Sigmoid colon (tissue), 7 donors: ENCODE results near the gene ACCS. TPM values are rescaled to one million over a fixed set of nuclear protein-coding genes. Genes with fewer than 3 reads are reported as not detected.
A peak's percentile ranks its signal among the peaks of the same experiment; 100 is the strongest.

Experiments
- DNase-seq: peaks from one replicate; pipeline ENCODE4 v3.0.0-alpha.2; 2019
- H3K27ac ChIP-seq, 4 donors: fragments of 200-600 bp; sonication (generic); one replicate each; pipeline ENCODE4 v1.5.1; 2016 to 2019; ENCODE audit warnings: mild to moderate bottlenecking in 1 of 4
- H3K27me3 ChIP-seq, 3 donors: fragments of 200-600 bp; sonication (generic); one replicate each; pipeline ENCODE4 v1.5.1; 2019; ENCODE audit warnings: mild to moderate bottlenecking in 1 of 3
- H3K36me3 ChIP-seq, 4 donors: fragments of 200-600 bp; sonication (generic); one replicate each; pipeline ENCODE4 v1.5.1; 2016 to 2019
- H3K4me1 ChIP-seq, 4 donors: fragments of 200-600 bp; sonication (generic); one replicate each; pipeline ENCODE4 v1.5.1; 2017 to 2019
- H3K4me3 ChIP-seq, 4 donors: fragments of 200-600 bp; sonication (generic); one replicate each; pipeline ENCODE4 v1.5.1; 2017 to 2019; ENCODE audit warnings: mild to moderate bottlenecking in 2 of 4, moderate library complexity in 1 of 4
- H3K9me3 ChIP-seq, 4 donors: fragments of 200-600 bp in 3 of 4; sonication (generic) in 3 of 4; one replicate each; pipeline versions ENCODE4 v1.5.1 to v1.6.1; 2013 to 2019
- CTCF ChIP-seq, 4 experiments: fragments of 450-650 bp in 3 of 4; fragments of 200-600 bp in 1 of 4; IDR thresholded peaks; one replicate each; pipeline ENCODE4 v1.5.1; 2016 to 2019; ENCODE audit warnings: antibody characterized with exemption in 4 of 4, mild to moderate bottlenecking in 3 of 4, moderate library complexity in 2 of 4
- EP300 ChIP-seq, 4 donors: sonication (generic); formaldehyde crosslinking; IDR thresholded peaks; one replicate each; pipeline ENCODE4 v1.6.1; 2017; ENCODE audit warnings: antibody characterized with exemption in 4 of 4
- POLR2A ChIP-seq, 2 donors: fragments of 450-650 bp; IDR thresholded peaks; one replicate each; pipeline ENCODE4 v1.6.1; 2016; ENCODE audit warnings: antibody characterized with exemption in 2 of 2, mild to moderate bottlenecking in 2 of 2, moderate library complexity in 2 of 2
- POLR2AphosphoS5 ChIP-seq, 4 donors: sonication (generic); formaldehyde crosslinking; IDR thresholded peaks; one replicate each; pipeline ENCODE4 v1.6.1; 2017; ENCODE audit warnings: antibody characterized with exemption in 4 of 4
- WGBS, 2 donors: extraction: QIAGEN DNeasy Blood & Tissue Kit; methylation state at CpG; one replicate each; pipeline ENCODE4 v1.1.7; 2013; 5-methylcytosine and 5-hydroxymethylcytosine counted together
- intact Hi-C: fragments of 100-400 bp; cut with DNase I; formaldehyde crosslinking; loops from one replicate; pipeline ENCODE4 v1.15.1; 2023
- polyA plus RNA-seq, 3 donors: library from polyadenylated mRNA; stranded (reverse); fragments of 200-250 nt; gene quantifications; one replicate each; pipeline ENCODE4 v1.2.3, GENCODE V29; 2013
- total RNA-seq, 4 donors: library from RNA; depleted of rRNA; stranded (reverse); fragments of >200 nt; gene quantifications; one replicate each; pipeline ENCODE4 v1.1.0, GENCODE V29; 2016
- donor health status: healthy with polysubstance abuse.
- donor health status: Bipolar disorder and iron deficiency.
- donor health status: healthy.

ACCS gene
- total and polyA plus RNA-seq, 7 donors: 1.8 to 52.6 (median 11.4) TPM

- Histone ChIP-seq H3K27ac (no peak overlapping the region), H3K4me3 (no peak overlapping the region), H3K27me3 (no peaks in the 10 kb centered on the region), H3K9me3 (peaks cover 0 to 4% (median 0%) of the 10 kb centered on the region in 4 donors), H3K36me3 (no peaks in the 10 kb centered on the region), H3K4me1 (peaks cover 0 to 13% (median 6%) of the 10 kb centered on the region in 4 donors)
- TF ChIP-seq POLR2A (IDR thresholded peaks at IDR 0.05) (no peak), CTCF (IDR thresholded peaks at IDR 0.05) (no peak), EP300 (IDR thresholded peaks at IDR 0.05) (no peak), POLR2AphosphoS5 (IDR thresholded peaks at IDR 0.05) (no peak)
- 56 to 76% methylated on average over 2 of the region's 2 CpGs for WGBS, 2 donors
- intact Hi-C loops: loop anchor here (1.0 to 5.0 kb wide), 2 partner anchors 147 to 210 kb away; no protein-coding TSS in a partner anchor
- no peak for DNase-seq
These were observed 28.4 kb upstream of the ACCS start for GRCh38 chr11:44037658-44037998.

GRCh38 chr11:44043157-44043556 lies 22.9 kb upstream of the ACCS start:
- peaks cover 0 to 4% (median 0%) of the 10 kb centered on the region in 4 donors for H3K9me3 ChIP-seq
- no peaks in the 10 kb centered on the region for H3K27me3 ChIP-seq
- WGBS, 2 donors: 85 to 86% methylated on average over 2 of the region's 2 CpGs
- no peak overlapping the region for H3K27ac ChIP-seq
- no peak for DNase-seq
- TF ChIP-seq POLR2AphosphoS5 (IDR thresholded peaks at IDR 0.05) (no peak), EP300 (IDR thresholded peaks at IDR 0.05) (no peak), POLR2A (IDR thresholded peaks at IDR 0.05) (no peak), CTCF (IDR thresholded peaks at IDR 0.05) (no peak)
- no peaks in the 10 kb centered on the region for H3K36me3 ChIP-seq
- intact Hi-C loops: no loop called here
- H3K4me3 ChIP-seq: no peak overlapping the region
- H3K4me1 ChIP-seq: no peaks in the 10 kb centered on the region

- intact Hi-C loops: no loop called here
These were observed 19.9 kb upstream of the ACCS start for GRCh38 chr11:44046182-44046581.

GRCh38 chr11:44047298-44047697 lies 18.8 kb upstream of the ACCS start:
- no peak for DNase-seq
- Histone ChIP-seq H3K27me3 (no peaks in the 10 kb centered on the region), H3K4me1 (no peaks in the 10 kb centered on the region), H3K4me3 (no peak overlapping the region), H3K27ac (no peak overlapping the region), H3K9me3 (no peaks in the 10 kb centered on the region), H3K36me3 (no peaks in the 10 kb centered on the region)
- TF ChIP-seq CTCF (IDR thresholded peaks at IDR 0.05) (no peak), POLR2AphosphoS5 (IDR thresholded peaks at IDR 0.05) (no peak)
- WGBS, 2 donors: 70 to 72% methylated on average over 2 of the region's 2 CpGs
- intact Hi-C loops: no loop called here

More at GRCh38 chr11:44046182-44046581, 19.9 kb upstream of the ACCS start:
- H3K9me3 ChIP-seq: no peaks in the 10 kb centered on the region
- no peak for TF ChIP-seq POLR2AphosphoS5 (IDR thresholded peaks at IDR 0.05)
- no peak for TF ChIP-seq POLR2A (IDR thresholded peaks at IDR 0.05)
- no peak for TF ChIP-seq EP300 (IDR thresholded peaks at IDR 0.05)
- no peak for TF ChIP-seq CTCF (IDR thresholded peaks at IDR 0.05)
- no peak for DNase-seq
- H3K4me1 ChIP-seq: no peaks in the 10 kb centered on the region
- no peak overlapping the region for H3K4me3 ChIP-seq
- no peaks in the 10 kb centered on the region for H3K36me3 ChIP-seq
- no peak overlapping the region for H3K27ac ChIP-seq
- WGBS, 2 donors: 35 to 70% methylated on average over 2 of the region's 2 CpGs
- no peaks in the 10 kb centered on the region for H3K27me3 ChIP-seq

GRCh38 chr11:44047931-44048431 lies 18.1 kb upstream of the ACCS start, which contains the start of gene ACCSL:
Gene ACCSL (plus strand): TSS chr11:44047981. CDS start chr11:44048037, 56 bp downstream.
- 90 to 91% methylated on average over 12 of the region's 12 CpGs for whole genome bisulfite sequencing, 2 donors
- intact Hi-C loops: no loop called here

More at GRCh38 chr11:44047931-44048431, 18.1 kb upstream of the ACCS start, which contains the start of gene ACCSL:
- DNase-seq: peak; percentile 26
- H3K36me3 ChIP-seq: no peaks in the 10 kb centered on the region
- H3K4me1 ChIP-seq: no peaks in the 10 kb centered on the region
- no peak for TF ChIP-seq POLR2A (IDR thresholded peaks at IDR 0.05)
- no peak for TF ChIP-seq EP300 (IDR thresholded peaks at IDR 0.05)
- no peak for TF ChIP-seq POLR2AphosphoS5 (IDR thresholded peaks at IDR 0.05)
- no peak for TF ChIP-seq CTCF (IDR thresholded peaks at IDR 0.05)
- no peak within 1 kb of the TSS for H3K4me3 ChIP-seq
- no peaks in the 10 kb centered on the region for H3K9me3 ChIP-seq
- no peak within 1 kb of the TSS for H3K27ac ChIP-seq
- H3K27me3 ChIP-seq: no peaks in the 10 kb centered on the region
